Peyer's patch (tissue), 4 donors: Measurements from ENCODE around the gene CNN2. TPM values are rescaled to one million over a fixed set of nuclear protein-coding genes. Genes with fewer than 3 reads are reported as not detected.

Experiments used
- DNase-seq, 3 donors: peaks; one replicate each; pipeline ENCODE4 v3.0.0-alpha.2; 2017 to 2019
- H3K27ac ChIP-seq, 4 donors: fragments of 200-600 bp; sonication (generic); one replicate each; pipeline ENCODE4 v1.5.1; 2016 to 2019
- H3K27me3 ChIP-seq, 2 donors: fragments of 200-600 bp; sonication (generic); one replicate each; pipeline ENCODE4 v1.5.1; 2019
- H3K36me3 ChIP-seq, 3 donors: fragments of 200-600 bp; sonication (generic); one replicate each; pipeline ENCODE4 v1.5.1; 2016 to 2019
- H3K4me1 ChIP-seq, 4 donors: fragments of 200-600 bp; sonication (generic); one replicate each; pipeline ENCODE4 v1.5.1; 2016 to 2019
- H3K4me3 ChIP-seq, 4 donors: fragments of 200-600 bp; sonication (generic); 1 replicate in 3 of 4; 2 replicates in 1 of 4; pipeline ENCODE4 v1.5.1; 2016 to 2019; ENCODE audit warnings: mild to moderate bottlenecking in 1 of 4
- H3K9me3 ChIP-seq, 4 donors: fragments of 200-600 bp; sonication (generic); one replicate each; pipeline ENCODE4 v1.5.1; 2016 to 2019; ENCODE audit warnings: mild to moderate bottlenecking in 1 of 4
- POLR2A ChIP-seq, 2 donors: fragments of 450-650 bp; IDR thresholded peaks; one replicate each; pipeline ENCODE4 v1.5.1; 2017; ENCODE audit warnings: antibody characterized with exemption in 2 of 2, mild to moderate bottlenecking in 2 of 2, moderate library complexity in 2 of 2
- total RNA-seq, 4 donors: library from RNA; depleted of rRNA; stranded (reverse); fragments of >200 nt; gene quantifications; one replicate each; pipeline ENCODE4 v1.1.0, GENCODE V29; 2016
- TF ChIP-seq, protein P1 (sequence below), 6 experiments: fragments of 450-650 bp in 4 of 6; fragments of 200-600 bp in 2 of 6; sonication (generic) in 1 of 6; IDR thresholded peaks; one replicate each; pipeline ENCODE4 v1.5.1; 2017 to 2019; ENCODE audit warnings: antibody characterized with exemption in 6 of 6, mild to moderate bottlenecking in 3 of 6, moderate library complexity in 1 of 6

The CNN2 gene
- total RNA-seq, 4 donors from 2014 or later = 20.6 to 47.0 (median 22.6) TPM

GRCh38 chr19:1082165-1082927, 55.9 kb downstream of the CNN2 start:
- Histone ChIP-seq H3K4me1 (peaks cover 0 to 49% (median 25%) of the 10 kb centered on the region in 4 donors), H3K27ac (peak overlapping the region; percentile 55 to 87 (median 70)), H3K9me3 (no peaks in the 10 kb centered on the region)

DNA sequence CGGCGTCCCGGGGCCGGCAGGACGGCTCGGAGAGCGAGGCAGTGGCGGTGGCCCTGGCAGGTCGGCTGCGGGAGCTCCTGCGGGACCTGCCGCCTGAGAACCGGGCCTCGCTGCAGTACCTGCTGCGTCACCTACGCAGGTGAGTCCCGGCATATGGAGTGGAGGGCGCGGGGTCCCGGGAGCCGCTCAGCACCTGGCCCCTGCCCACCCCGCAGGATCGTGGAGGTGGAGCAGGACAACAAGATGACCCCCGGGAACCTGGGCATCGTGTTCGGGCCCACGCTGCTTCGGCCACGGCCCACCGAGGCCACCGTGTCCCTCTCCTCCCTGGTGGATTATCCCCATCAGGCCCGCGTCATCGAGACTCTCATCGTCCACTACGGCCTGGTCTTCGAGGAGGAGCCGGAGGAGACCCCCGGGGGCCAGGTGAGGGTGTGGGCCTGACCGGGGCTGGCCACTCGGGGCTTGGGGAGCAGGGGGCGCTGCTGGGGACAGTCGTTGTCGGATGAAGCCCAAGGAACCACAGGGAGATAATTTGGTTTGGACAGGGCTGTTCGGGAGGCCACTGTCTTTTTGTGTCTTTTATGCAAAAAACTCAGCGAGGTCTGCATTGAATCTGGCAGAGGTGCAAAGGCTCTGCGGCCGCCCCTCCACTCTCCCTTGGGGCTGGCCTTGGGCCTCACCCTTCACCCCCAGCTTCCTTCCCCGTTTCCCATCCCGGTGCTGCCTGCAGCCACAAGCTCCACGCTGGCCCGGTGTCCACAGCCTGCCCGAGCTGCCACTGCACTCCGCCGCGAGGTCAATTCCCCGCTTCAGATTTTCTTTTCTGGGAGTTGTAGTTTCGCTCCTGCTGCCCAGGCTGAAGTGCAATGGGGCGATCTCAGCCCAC, 56.8 kb downstream of the CNN2 start:
- H3K27ac ChIP-seq = peak overlapping the region; percentile 55 to 87 (median 70)
- H3K4me3 ChIP-seq = peak overlapping the region in 3 of 4 donors; percentile 14 to 59 (median 56)
- no peaks in the 10 kb centered on the region for H3K27me3 ChIP-seq
- peaks cover 0 to 40% (median 0%) of the 10 kb centered on the region in 3 donors for H3K36me3 ChIP-seq
- H3K9me3 ChIP-seq = no peaks in the 10 kb centered on the region
- TF ChIP-seq, protein P1, sequence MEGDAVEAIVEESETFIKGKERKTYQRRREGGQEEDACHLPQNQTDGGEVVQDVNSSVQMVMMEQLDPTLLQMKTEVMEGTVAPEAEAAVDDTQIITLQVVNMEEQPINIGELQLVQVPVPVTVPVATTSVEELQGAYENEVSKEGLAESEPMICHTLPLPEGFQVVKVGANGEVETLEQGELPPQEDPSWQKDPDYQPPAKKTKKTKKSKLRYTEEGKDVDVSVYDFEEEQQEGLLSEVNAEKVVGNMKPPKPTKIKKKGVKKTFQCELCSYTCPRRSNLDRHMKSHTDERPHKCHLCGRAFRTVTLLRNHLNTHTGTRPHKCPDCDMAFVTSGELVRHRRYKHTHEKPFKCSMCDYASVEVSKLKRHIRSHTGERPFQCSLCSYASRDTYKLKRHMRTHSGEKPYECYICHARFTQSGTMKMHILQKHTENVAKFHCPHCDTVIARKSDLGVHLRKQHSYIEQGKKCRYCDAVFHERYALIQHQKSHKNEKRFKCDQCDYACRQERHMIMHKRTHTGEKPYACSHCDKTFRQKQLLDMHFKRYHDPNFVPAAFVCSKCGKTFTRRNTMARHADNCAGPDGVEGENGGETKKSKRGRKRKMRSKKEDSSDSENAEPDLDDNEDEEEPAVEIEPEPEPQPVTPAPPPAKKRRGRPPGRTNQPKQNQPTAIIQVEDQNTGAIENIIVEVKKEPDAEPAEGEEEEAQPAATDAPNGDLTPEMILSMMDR (IDR thresholded peaks at IDR 0.05) = no peak
- DNase-seq = no peak
- peaks cover 0 to 45% (median 27%) of the 10 kb centered on the region in 4 donors for H3K4me1 ChIP-seq

More at GRCh38 chr19:1082165-1082927, 55.9 kb downstream of the CNN2 start:
- H3K27me3 ChIP-seq = no peaks in the 10 kb centered on the region
- H3K4me3 ChIP-seq = peak overlapping the region in 3 of 4 donors; percentile 14 to 59 (median 56)
- peak in 1 of 2 donors; percentile 69 for TF ChIP-seq POLR2A (IDR thresholded peaks at IDR 0.05)
- TF ChIP-seq, protein P1 (IDR thresholded peaks at IDR 0.05) = no peak
- peaks cover 0 to 37% (median 0%) of the 10 kb centered on the region in 3 donors for H3K36me3 ChIP-seq
- DNase-seq = peak; percentile 84 to 99 (median 96)

DNA sequence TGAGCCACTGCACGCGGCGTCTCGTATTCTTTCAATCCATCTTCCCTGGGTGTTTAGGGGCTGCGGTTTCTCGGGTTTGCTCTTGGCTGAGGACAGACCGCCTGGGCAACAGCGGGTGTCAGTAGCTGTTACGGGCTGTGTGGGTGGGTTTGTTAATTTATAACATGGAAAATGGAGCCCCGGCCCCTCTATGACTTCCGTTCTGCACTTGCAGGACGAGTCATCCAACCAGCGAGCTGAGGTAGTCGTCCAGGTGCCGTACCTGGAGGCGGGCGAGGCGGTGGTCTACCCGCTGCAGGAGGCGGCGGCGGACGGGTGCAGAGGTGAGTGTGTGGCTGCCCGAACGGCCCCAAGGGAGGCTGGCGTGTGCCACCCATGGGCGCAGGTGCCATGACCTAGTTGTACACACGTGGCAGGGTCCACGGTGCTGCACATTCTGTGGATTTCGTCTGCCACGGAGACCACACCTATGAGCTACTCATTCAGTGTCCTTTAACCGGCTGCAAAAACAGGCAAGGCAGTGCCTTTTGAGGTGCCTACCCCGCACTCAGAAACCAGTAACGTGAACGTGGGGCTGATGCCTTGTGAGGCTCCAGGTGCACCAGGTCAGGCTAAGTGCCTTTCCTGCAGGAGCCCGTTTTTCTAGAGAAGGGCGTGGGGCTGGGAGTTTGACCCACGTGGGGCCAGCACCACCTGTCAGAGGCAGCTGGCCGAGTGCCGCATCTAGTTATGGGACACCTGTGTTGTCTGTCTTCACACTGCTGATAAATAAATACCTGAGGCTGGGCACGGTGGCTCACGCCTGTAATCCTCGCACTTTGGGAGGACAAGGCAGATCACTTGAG, 57.8 kb downstream of the CNN2 start:
- Histone ChIP-seq H3K27me3 (no peaks in the 10 kb centered on the region), H3K36me3 (peaks cover 0 to 50% (median 0%) of the 10 kb centered on the region in 3 donors), H3K9me3 (no peaks in the 10 kb centered on the region), H3K4me1 (peaks cover 0 to 43% (median 38%) of the 10 kb centered on the region in 4 donors), H3K4me3 (no peak overlapping the region), H3K27ac (peak overlapping the region in 1 of 4 donors; percentile 32)
- no peak for TF ChIP-seq POLR2A (IDR thresholded peaks at IDR 0.05)
- TF ChIP-seq, protein P1 (IDR thresholded peaks at IDR 0.05) = no peak
- no peak for DNase-seq

GRCh38 chr19:1085053-1085658, 58.7 kb downstream of the CNN2 start:
- no peak for DNase-seq
- Histone ChIP-seq H3K36me3 (peaks cover 0 to 55% (median 0%) of the 10 kb centered on the region in 3 donors), H3K27ac (peak overlapping the region in 1 of 4 donors; percentile 32), H3K27me3 (no peaks in the 10 kb centered on the region), H3K9me3 (no peaks in the 10 kb centered on the region), H3K4me1 (peaks cover 0 to 41% (median 37%) of the 10 kb centered on the region in 4 donors), H3K4me3 (no peak overlapping the region)
- no peak for TF ChIP-seq POLR2A (IDR thresholded peaks at IDR 0.05)
- TF ChIP-seq, protein P1 (IDR thresholded peaks at IDR 0.05) = no peak
